GM18499 (cell line): ENCODE results near the gene PCMT1.
A peak's percentile ranks its signal among the peaks of the same experiment; 100 is the strongest.
"Not testable (repeated sequence)": the region's sequence is repeated elsewhere in the genome, so short reads cannot be mapped to it uniquely, and the experiment has no call there.

Experiments
- ATAC-seq: cut with Tn5 transposase; IDR thresholded peaks from one replicate; pipeline ENCODE4 v1.9.1; 2021; ENCODE audit warnings: moderate number of reproducible peaks; ENCODE audit not compliant: insufficient read depth, unreplicated experiment

PCMT1 gene

GRCh38 chr6:149749594-149750135 lies at the start of gene PCMT1:
PCMT1 (plus strand) TSS chr6:149749741; CDS start chr6:149749902, 161 bp downstream.
- ATAC-seq, result peak; percentile 60

GRCh38 chr6:149701714-149702113 lies 47.8 kb upstream of the PCMT1 start:
- no peak for ATAC-seq

GRCh38 chr6:149711711-149712110 lies 37.8 kb upstream of the PCMT1 start:
- no peak for ATAC-seq

GRCh38 chr6:149714442-149714841 lies 35.1 kb upstream of the PCMT1 start:
- ATAC-seq, result no peak

- ATAC-seq, result no peak
Observed at GRCh38 chr6:149716181-149716963, 33.2 kb upstream of the PCMT1 start.

- ATAC-seq, result no peak
Observed at GRCh38 chr6:149717255-149717587, 32.3 kb upstream of the PCMT1 start.

- peak; percentile 36 for ATAC-seq
Observed at GRCh38 chr6:149717588-149718458, 31.7 kb upstream of the PCMT1 start, which contains the start of gene LATS1. LATS1 (minus strand) TSS chr6:149718101; CDS start chr6:149702126, 15,975 bp downstream.

- ATAC-seq, result no peak
Observed at GRCh38 chr6:149719531-149719930, 30.0 kb upstream of the PCMT1 start.

GRCh38 chr6:149723262-149723661 lies 26.3 kb upstream of the PCMT1 start:
- no peak for ATAC-seq

GRCh38 chr6:149723771-149724417 lies 25.6 kb upstream of the PCMT1 start:
- no peak for ATAC-seq

GRCh38 chr6:149725785-149726184 lies 23.8 kb upstream of the PCMT1 start:
- no peak for ATAC-seq

- ATAC-seq, result no peak
Observed at GRCh38 chr6:149727793-149728498, 21.6 kb upstream of the PCMT1 start.

GRCh38 chr6:149728499-149729234 lies 20.9 kb upstream of the PCMT1 start:
- ATAC-seq, result no peak

GRCh38 chr6:149729824-149730223 lies 19.7 kb upstream of the PCMT1 start:
- no peak for ATAC-seq

- ATAC-seq, result no peak
Observed at GRCh38 chr6:149733089-149733720, 16.3 kb upstream of the PCMT1 start.

- ATAC-seq, result no peak
Observed at GRCh38 chr6:149734915-149735314, 14.6 kb upstream of the PCMT1 start.

GRCh38 chr6:149745252-149745651 lies 4.3 kb upstream of the PCMT1 start:
- not testable (repeated sequence) for ATAC-seq

GRCh38 chr6:149746147-149746946 lies 3.2 kb upstream of the PCMT1 start, which contains the start of gene NUP43:
NUP43 (minus strand) TSS chr6:149746529; CDS start chr6:149746495, 34 bp downstream.
- peak; percentile 64 for ATAC-seq
